Suprapubic skin (tissue), 4 donors: ENCODE data around the gene INAVA.
"Not testable (repeated sequence)": the region's sequence is repeated elsewhere in the genome, so short reads cannot be mapped to it uniquely, and the experiment has no call there.

Experiments
- EP300 ChIP-seq: sonication (generic); formaldehyde crosslinking; IDR thresholded peaks from one replicate; pipeline ENCODE4 v1.6.1; 2017; ENCODE audit warnings: antibody characterized with exemption
- POLR2A ChIP-seq, 2 donors: fragments of 450-650 bp; IDR thresholded peaks; one replicate each; pipeline ENCODE4 v1.6.1; 2017; ENCODE audit warnings: antibody characterized with exemption in 2 of 2, mild to moderate bottlenecking in 2 of 2, moderate library complexity in 2 of 2
- POLR2AphosphoS5 ChIP-seq, 3 donors: sonication (generic); formaldehyde crosslinking; IDR thresholded peaks; one replicate each; pipeline ENCODE4 v1.6.1; 2017; ENCODE audit warnings: antibody characterized with exemption in 3 of 3
- TF ChIP-seq, protein P1 (sequence below), 2 donors: fragments of 200-600 bp in 1 of 2; fragments of 450-650 bp in 1 of 2; sonication (generic) in 1 of 2; IDR thresholded peaks; one replicate each; pipeline ENCODE4 v1.5.1; 2016 to 2019; ENCODE audit warnings: antibody characterized with exemption in 2 of 2, mild to moderate bottlenecking in 1 of 2, moderate library complexity in 1 of 2

DNA sequence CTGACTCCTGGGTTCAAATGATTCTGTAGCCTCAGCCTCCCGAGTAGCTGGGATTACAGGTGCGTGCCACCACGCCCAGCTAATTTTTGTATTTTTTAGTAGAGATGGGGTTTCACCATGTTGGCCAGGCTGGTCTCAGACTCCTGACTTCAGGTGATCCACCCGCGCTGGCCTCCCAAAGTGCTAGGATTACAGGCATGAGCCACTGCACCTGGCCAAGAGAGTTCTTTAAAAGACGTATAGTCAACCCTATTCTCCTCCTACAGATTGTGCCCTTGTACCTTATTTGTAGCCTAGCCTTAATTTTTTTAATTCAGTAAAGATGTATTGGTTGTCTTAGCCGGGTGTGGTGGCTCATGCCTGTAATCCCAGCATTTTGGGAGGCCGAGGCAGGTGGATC, 35.6 kb downstream of the INAVA start:
- TF ChIP-seq, protein P1, sequence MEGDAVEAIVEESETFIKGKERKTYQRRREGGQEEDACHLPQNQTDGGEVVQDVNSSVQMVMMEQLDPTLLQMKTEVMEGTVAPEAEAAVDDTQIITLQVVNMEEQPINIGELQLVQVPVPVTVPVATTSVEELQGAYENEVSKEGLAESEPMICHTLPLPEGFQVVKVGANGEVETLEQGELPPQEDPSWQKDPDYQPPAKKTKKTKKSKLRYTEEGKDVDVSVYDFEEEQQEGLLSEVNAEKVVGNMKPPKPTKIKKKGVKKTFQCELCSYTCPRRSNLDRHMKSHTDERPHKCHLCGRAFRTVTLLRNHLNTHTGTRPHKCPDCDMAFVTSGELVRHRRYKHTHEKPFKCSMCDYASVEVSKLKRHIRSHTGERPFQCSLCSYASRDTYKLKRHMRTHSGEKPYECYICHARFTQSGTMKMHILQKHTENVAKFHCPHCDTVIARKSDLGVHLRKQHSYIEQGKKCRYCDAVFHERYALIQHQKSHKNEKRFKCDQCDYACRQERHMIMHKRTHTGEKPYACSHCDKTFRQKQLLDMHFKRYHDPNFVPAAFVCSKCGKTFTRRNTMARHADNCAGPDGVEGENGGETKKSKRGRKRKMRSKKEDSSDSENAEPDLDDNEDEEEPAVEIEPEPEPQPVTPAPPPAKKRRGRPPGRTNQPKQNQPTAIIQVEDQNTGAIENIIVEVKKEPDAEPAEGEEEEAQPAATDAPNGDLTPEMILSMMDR (IDR thresholded peaks at IDR 0.05) = not testable (repeated sequence)
- not testable (repeated sequence) for TF ChIP-seq POLR2AphosphoS5 (IDR thresholded peaks at IDR 0.05); POLR2A (IDR thresholded peaks at IDR 0.05); EP300
